Parietal lobe (tissue), 2 donors: ENCODE data around the gene IQCK. TPM values are rescaled to one million over a fixed set of nuclear protein-coding genes. Genes with fewer than 3 reads are reported as not detected.

Experiments
- small RNA-seq: library from RNA; depleted of rRNA; stranded (forward); fragments of <200 nt; gene quantifications from one replicate; pipeline ENCODE3, GENCODE V24; 2014; ENCODE audit warnings: low replicate concordance
- total RNA-seq: library from RNA; depleted of rRNA; stranded (reverse); fragments of >200 nt; gene quantifications from one replicate; pipeline ENCODE4 v1.2.3, GENCODE V29; 2014

IQCK gene, protein sequence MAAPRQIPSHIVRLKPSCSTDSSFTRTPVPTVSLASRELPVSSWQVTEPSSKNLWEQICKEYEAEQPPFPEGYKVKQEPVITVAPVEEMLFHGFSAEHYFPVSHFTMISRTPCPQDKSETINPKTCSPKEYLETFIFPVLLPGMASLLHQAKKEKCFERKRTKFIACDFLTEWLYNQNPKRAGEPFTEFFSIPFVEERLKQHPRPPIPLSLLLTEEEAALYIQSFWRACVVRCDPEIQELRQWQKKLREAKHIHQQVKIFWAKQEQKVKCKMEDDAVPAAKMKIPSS
- total RNA-seq, result 20.0 TPM

GRCh38 chr16:19717741-19718623 lies at the start of gene IQCK, which contains the start of gene KNOP1:
TSS of gene IQCK (plus strand) at chr16:19718271. CDS start at chr16:19718307, 36 bp downstream.
TSS of gene KNOP1 (minus strand) at chr16:19718227. CDS start at chr16:19715035, 3,192 bp downstream.

GRCh38 chr16:19884611-19885450 lies 166.8 kb downstream of the IQCK start, which contains the start of gene GPRC5B:
TSS of gene GPRC5B (minus strand) at chr16:19884848. CDS start at chr16:19872845, 12,003 bp downstream.

Small RNAs within 50 kb of the gene (small RNA-seq; reads per million reads assigned to genes)
- not detected for gene LARP7P2

Other genes starting within 250 kb of the IQCK start
- gene GDE1, start 196.2 kb upstream of the IQCK start, total RNA-seq, result 37.6 TPM
- 100 TPM for gene CCP110, start 194.3 kb upstream of the IQCK start, total RNA-seq
- gene VPS35L, start 162.6 kb upstream of the IQCK start, total RNA-seq, result 54.5 TPM
- 27.2 TPM for gene KNOP1, start within 50 bp of the IQCK start, total RNA-seq
- gene GPRC5B, start 166.6 kb downstream of the IQCK start, total RNA-seq, result 30.7 TPM